Kidney epithelial cell (primary cell): Measurements from ENCODE around the gene KIF21A. TPM values are rescaled to one million over a fixed set of nuclear protein-coding genes. Genes with fewer than 3 reads are reported as not detected.
A peak's percentile ranks its signal among the peaks of the same experiment; 100 is the strongest.

Experiments
- DNase-seq: peaks from one replicate; pipeline ENCODE4 v3.0.0-alpha.2; 2010; ENCODE audit warnings: low read depth
- H3K27me3 ChIP-seq: 2 replicates; pipeline ENCODE4 v1.6.0; 2011; ENCODE audit warnings: low read length; ENCODE audit not compliant: control insufficient read depth, insufficient read depth
- H3K36me3 ChIP-seq: 2 replicates; pipeline ENCODE4 v1.5.1; 2011; ENCODE audit warnings: low read length; ENCODE audit not compliant: control insufficient read depth, insufficient read depth
- H3K4me3 ChIP-seq: 2 replicates; pipeline ENCODE4 v1.5.1; 2011; ENCODE audit warnings: low read depth, mild to moderate bottlenecking, control low read depth, low read length
- total RNA-seq: library from RNA; depleted of rRNA; stranded (reverse); fragments of >200 nt; gene quantifications from 2 replicates; pipeline ENCODE4 v1.2.3, GENCODE V29; 2015
- TF ChIP-seq, protein P1 (sequence below): IDR thresholded peaks from 2 replicates; pipeline ENCODE4 v1.5.1; 2011; ENCODE audit warnings: mild to moderate bottlenecking, moderate library complexity, low read length, control low read depth, inconsistent platforms; ENCODE audit not compliant: insufficient read depth, poor library complexity, severe bottlenecking

KIF21A gene, protein sequence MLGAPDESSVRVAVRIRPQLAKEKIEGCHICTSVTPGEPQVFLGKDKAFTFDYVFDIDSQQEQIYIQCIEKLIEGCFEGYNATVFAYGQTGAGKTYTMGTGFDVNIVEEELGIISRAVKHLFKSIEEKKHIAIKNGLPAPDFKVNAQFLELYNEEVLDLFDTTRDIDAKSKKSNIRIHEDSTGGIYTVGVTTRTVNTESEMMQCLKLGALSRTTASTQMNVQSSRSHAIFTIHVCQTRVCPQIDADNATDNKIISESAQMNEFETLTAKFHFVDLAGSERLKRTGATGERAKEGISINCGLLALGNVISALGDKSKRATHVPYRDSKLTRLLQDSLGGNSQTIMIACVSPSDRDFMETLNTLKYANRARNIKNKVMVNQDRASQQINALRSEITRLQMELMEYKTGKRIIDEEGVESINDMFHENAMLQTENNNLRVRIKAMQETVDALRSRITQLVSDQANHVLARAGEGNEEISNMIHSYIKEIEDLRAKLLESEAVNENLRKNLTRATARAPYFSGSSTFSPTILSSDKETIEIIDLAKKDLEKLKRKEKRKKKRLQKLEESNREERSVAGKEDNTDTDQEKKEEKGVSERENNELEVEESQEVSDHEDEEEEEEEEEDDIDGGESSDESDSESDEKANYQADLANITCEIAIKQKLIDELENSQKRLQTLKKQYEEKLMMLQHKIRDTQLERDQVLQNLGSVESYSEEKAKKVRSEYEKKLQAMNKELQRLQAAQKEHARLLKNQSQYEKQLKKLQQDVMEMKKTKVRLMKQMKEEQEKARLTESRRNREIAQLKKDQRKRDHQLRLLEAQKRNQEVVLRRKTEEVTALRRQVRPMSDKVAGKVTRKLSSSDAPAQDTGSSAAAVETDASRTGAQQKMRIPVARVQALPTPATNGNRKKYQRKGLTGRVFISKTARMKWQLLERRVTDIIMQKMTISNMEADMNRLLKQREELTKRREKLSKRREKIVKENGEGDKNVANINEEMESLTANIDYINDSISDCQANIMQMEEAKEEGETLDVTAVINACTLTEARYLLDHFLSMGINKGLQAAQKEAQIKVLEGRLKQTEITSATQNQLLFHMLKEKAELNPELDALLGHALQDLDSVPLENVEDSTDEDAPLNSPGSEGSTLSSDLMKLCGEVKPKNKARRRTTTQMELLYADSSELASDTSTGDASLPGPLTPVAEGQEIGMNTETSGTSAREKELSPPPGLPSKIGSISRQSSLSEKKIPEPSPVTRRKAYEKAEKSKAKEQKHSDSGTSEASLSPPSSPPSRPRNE (N-terminal part only)
- total RNA-seq: 17.8 and 19.9 TPM in 2 replicates

DNA sequence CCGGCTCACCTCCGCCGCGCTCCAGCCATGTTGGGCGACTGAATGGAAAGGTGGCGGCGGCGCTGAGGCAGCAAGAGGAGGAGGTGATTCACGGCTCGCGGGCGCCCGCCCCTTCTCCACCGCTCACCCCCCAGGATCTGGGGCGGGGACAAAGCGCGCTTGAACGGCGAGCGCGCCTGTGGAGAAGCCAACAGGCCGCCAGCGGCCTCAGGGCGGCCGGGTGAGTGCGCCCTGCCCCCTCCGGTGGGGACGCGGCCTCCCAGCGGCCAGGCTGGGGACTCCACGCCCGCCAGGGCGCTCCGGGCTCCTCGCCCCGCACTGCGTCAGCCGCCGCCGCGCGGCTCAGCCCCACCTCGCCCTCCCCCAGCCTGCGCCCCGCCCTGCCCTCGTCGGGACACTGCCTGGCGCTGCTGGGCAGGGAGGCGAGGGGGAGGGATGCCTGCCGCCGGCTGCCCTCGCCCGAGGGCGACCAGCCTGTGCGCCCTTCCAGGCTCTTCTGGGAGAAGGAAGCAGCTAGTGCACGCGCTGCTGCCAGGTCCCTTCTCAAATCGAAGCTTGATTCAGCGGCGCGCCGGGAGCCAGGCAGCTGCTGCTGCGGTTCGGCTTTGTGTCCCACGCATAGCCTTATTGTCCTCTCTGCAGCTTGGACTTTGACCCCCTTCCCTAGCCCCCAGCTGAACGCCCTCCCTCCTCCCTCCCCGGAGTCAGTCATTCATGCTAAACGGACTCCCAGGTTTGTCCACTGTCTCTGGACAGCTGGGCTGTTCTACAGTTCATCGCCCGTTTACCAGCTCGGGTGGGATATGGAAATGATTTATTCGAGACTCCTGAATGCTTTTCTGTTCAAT lies at the start of gene KIF21A:
Gene KIF21A, minus strand, starts transcription at position 40 of the 848 bp plus-strand sequence. CDS start 150 bp downstream, outside the sequence.
- no peaks in the 10 kb centered on the region for H3K27me3 ChIP-seq
- peak; percentile 63 for DNase-seq
- H3K4me3 ChIP-seq: peak within 1 kb of the TSS; percentile 72
- H3K36me3 ChIP-seq: no peaks in the 10 kb centered on the region
- TF ChIP-seq, protein P1, sequence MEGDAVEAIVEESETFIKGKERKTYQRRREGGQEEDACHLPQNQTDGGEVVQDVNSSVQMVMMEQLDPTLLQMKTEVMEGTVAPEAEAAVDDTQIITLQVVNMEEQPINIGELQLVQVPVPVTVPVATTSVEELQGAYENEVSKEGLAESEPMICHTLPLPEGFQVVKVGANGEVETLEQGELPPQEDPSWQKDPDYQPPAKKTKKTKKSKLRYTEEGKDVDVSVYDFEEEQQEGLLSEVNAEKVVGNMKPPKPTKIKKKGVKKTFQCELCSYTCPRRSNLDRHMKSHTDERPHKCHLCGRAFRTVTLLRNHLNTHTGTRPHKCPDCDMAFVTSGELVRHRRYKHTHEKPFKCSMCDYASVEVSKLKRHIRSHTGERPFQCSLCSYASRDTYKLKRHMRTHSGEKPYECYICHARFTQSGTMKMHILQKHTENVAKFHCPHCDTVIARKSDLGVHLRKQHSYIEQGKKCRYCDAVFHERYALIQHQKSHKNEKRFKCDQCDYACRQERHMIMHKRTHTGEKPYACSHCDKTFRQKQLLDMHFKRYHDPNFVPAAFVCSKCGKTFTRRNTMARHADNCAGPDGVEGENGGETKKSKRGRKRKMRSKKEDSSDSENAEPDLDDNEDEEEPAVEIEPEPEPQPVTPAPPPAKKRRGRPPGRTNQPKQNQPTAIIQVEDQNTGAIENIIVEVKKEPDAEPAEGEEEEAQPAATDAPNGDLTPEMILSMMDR: no peak

DNA sequence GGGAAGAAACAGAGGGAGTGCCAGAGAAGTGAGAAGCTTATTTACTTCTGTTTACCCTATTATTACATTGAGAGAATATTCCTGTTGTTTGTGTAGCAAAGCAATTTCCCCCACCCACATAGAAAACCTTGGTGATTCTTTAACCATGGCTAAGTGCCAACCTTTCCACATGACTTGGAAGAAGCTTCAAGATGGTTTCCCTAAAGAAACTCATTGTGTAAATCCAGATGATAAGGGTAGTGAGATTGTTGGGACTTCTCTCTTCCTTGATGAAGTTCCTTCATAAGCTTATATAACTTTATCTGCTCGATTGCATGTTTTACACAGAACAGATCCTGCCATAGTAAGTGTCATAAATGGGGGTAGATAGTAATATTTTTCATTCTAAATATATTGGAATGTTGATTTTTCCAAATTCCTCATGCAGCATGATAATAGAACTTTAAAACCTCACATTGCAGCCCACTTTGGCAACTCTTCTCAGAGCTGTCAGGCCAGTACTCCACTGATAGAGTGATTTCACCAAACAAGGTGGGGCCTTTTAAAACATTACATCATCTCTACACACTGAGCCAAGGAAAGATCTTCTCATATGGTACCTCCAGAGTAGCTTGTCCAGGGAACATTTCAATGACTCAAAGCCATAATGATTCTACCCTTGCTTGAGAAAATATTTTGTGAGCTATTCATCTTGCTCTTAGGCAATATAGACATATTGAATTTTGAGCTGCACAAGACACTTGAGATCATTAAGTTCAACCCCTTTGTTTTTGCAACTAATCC lies 47.8 kb upstream of the KIF21A start:
- Histone ChIP-seq H3K36me3 (no peaks in the 10 kb centered on the region), H3K27me3 (no peaks in the 10 kb centered on the region), H3K4me3 (no peak overlapping the region)
- peak; percentile 18 for DNase-seq
- TF ChIP-seq, protein P1: no peak

DNA sequence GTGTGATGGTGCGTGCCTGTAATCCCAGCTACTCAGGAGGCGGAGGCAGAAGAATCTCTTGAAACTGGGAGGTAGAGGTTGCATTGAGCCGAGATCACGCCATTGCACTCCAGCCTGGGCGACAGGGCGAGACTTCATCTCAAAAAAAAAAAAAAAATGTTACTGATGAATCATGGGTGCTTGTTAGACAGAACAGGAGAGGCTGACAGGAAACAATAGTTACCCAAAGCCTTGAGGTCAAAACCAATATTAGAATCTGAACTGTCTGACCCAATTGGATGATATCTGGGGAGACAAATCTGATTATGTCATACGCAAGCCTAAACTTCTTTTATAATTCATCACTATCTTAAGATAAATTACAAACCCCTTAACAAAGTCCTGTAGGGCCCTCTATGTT lies 40.7 kb upstream of the KIF21A start:
- no peaks in the 10 kb centered on the region for H3K27me3 ChIP-seq
- TF ChIP-seq, protein P1: no peak
- DNase-seq: no peak
- H3K4me3 ChIP-seq: no peak overlapping the region
- H3K36me3 ChIP-seq: no peaks in the 10 kb centered on the region

DNA sequence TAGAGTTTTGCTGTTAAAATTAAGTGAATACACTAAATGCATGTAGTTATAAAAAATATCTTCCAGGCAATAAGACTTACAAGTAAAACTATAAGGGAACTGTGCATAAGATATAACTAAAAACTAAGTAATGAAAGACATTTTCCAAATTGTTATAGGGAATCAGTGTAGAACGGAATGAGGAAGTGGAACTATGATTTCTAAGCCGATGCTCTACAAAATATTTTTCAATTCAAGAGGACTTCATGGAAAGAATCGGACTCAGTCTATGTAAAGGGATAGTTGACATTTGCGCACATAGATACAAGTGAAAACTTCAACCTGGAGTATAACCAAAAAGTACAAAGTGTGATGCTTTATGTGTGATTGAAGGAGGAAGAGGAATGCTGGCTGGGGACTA lies 40.1 kb upstream of the KIF21A start:
- DNase-seq: no peak
- TF ChIP-seq, protein P1: no peak
- H3K4me3 ChIP-seq: no peak overlapping the region
- no peaks in the 10 kb centered on the region for H3K36me3 ChIP-seq
- no peaks in the 10 kb centered on the region for H3K27me3 ChIP-seq
